ENCODE results near the gene PPP2R3B.

PPP2R3B gene

GRCh38 chrX:386768-387575 is at the start of gene PPP2R3B (continued):
- no peak for TF ChIP-seq ZNF280C (tag by site-specific recombination; IDR thresholded peaks at IDR 0.05)
- peak; percentile 62 for TF ChIP-seq SP7 (tag by site-specific recombination; IDR thresholded peaks at IDR 0.05)
- no peak for TF ChIP-seq ZNF558 (tag by site-specific recombination; IDR thresholded peaks at IDR 0.05)
- no peak for TF ChIP-seq ZNF214 (tag by site-specific recombination; IDR thresholded peaks at IDR 0.05; ENCODE audit: borderline replicate concordance)
- TF ChIP-seq ZNF639 (tag by site-specific recombination; IDR thresholded peaks at IDR 0.05), result peak; percentile 60; the same call in 1 of the 2 replicates
- TF ChIP-seq ZNF514 (tag by site-specific recombination; IDR thresholded peaks at IDR 0.05), result no peak
- no peak for TF ChIP-seq ZNF354C (tag by site-specific recombination; IDR thresholded peaks at IDR 0.05; ENCODE audit: borderline replicate concordance, low read depth)
- TF ChIP-seq ZFHX2 (tag by site-specific recombination; conservative IDR thresholded peaks at IDR 0.05), result no peak; the same call in 1 of the 2 replicates
- no peak for TF ChIP-seq ZNF16 (tag by site-specific recombination; IDR thresholded peaks at IDR 0.05; ENCODE audit: low read depth)
- no peak; the same call in 1 of the 2 replicates for TF ChIP-seq ZNF513 (tag by site-specific recombination; IDR thresholded peaks at IDR 0.05)
- TF ChIP-seq ZNF211 (tag by site-specific recombination; IDR thresholded peaks at IDR 0.05; ENCODE audit: low read depth), result no peak
- TF ChIP-seq, protein P1, sequence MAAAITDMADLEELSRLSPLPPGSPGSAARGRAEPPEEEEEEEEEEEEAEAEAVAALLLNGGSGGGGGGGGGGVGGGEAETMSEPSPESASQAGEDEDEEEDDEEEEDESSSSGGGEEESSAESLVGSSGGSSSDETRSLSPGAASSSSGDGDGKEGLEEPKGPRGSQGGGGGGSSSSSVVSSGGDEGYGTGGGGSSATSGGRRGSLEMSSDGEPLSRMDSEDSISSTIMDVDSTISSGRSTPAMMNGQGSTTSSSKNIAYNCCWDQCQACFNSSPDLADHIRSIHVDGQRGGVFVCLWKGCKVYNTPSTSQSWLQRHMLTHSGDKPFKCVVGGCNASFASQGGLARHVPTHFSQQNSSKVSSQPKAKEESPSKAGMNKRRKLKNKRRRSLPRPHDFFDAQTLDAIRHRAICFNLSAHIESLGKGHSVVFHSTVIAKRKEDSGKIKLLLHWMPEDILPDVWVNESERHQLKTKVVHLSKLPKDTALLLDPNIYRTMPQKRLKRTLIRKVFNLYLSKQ (tag by site-specific recombination; IDR thresholded peaks at IDR 0.05; ENCODE audit: borderline replicate concordance), result no peak
- TF ChIP-seq, protein P2, sequence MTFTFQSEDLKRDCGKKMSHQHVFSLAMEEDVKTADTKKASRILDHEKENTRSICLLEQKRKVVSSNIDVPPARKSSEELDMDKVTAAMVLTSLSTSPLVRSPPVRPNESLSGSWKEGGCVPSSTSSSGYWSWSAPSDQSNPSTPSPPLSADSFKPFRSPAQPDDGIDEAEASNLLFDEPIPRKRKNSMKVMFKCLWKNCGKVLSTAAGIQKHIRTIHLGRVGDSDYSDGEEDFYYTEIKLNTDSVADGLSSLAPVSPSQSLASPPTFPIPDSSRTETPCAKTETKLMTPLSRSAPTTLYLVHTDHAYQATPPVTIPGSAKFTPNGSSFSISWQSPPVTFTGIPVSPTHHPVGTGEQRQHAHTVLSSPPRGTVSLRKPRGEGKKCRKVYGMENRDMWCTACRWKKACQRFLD (tag by site-specific recombination; IDR thresholded peaks at IDR 0.05), result no peak
- no peak for TF ChIP-seq ZFP41 (tag by site-specific recombination; IDR thresholded peaks at IDR 0.05; ENCODE audit: borderline replicate concordance)
- TF ChIP-seq SETDB1 (IDR thresholded peaks at IDR 0.05; ENCODE audit: insufficient read length, low read length), result no peak
- no peak for TF ChIP-seq ZNF777 (tag by site-specific recombination; IDR thresholded peaks at IDR 0.05; ENCODE audit: borderline replicate concordance)
- TF ChIP-seq ZFP3 (tag by site-specific recombination; IDR thresholded peaks at IDR 0.05; ENCODE audit: low read depth), result no peak
- peak; percentile 41; the same call in 1 of the 2 replicates for TF ChIP-seq ZNF843 (tag by site-specific recombination; IDR thresholded peaks at IDR 0.05)
- TF ChIP-seq ZNF549 (tag by site-specific recombination; IDR thresholded peaks at IDR 0.05), result no peak
- TF ChIP-seq ZNF629 (tag by site-specific recombination; IDR thresholded peaks at IDR 0.05), result peak; percentile 99
- no peak for TF ChIP-seq ZNF132 (tag by site-specific recombination; IDR thresholded peaks at IDR 0.05; ENCODE audit: borderline replicate concordance)
- no peak for TF ChIP-seq ZSCAN4 (tag by site-specific recombination; IDR thresholded peaks at IDR 0.05)
- no peak for TF ChIP-seq ZSCAN16 (tag by site-specific recombination; IDR thresholded peaks at IDR 0.05)
- TF ChIP-seq KLF17 (tag by site-specific recombination; IDR thresholded peaks at IDR 0.05), result peak; percentile 82; the same call in 1 of the 2 replicates
- TF ChIP-seq ZNF223 (tag by site-specific recombination; IDR thresholded peaks at IDR 0.05), result no peak
- TF ChIP-seq SALL2 (tag by site-specific recombination; IDR thresholded peaks at IDR 0.05; ENCODE audit: borderline replicate concordance), result no peak
- TF ChIP-seq BCL6B (tag by site-specific recombination; IDR thresholded peaks at IDR 0.05), result no peak
